HG02759 (cell line): ENCODE measurements around the gene PTPRQ.
A peak's percentile ranks its signal among the peaks of the same experiment; 100 is the strongest.
"Not testable (repeated sequence)": the region's sequence is repeated elsewhere in the genome, so short reads cannot be mapped to it uniquely, and the experiment has no call there.

ENCODE experiments used
- ATAC-seq: cut with Tn5 transposase; IDR thresholded peaks from one replicate; pipeline ENCODE4 v1.9.1; 2021; ENCODE audit warnings: mild to moderate bottlenecking, moderate library complexity; ENCODE audit not compliant: unreplicated experiment

Gene PTPRQ

DNA sequence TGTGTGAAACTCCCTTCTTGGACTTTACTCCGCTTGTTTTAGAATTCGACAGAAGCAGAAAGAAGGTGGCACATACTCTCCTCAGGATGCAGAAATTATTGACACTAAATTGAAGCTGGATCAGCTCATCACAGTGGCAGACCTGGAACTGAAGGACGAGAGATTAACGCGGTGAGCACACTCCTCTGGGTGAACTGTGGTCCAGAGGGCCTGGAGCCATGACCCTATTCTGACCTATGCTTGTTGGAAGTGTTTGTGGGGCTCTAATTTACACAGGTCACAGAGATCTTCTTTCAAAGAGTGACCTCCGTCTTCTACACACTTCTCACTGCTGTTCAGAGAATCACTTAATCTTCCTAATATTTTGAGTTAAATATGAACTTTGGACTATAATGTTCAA is 190.9 kb downstream of the PTPRQ start:
- ATAC-seq, result no peak

DNA sequence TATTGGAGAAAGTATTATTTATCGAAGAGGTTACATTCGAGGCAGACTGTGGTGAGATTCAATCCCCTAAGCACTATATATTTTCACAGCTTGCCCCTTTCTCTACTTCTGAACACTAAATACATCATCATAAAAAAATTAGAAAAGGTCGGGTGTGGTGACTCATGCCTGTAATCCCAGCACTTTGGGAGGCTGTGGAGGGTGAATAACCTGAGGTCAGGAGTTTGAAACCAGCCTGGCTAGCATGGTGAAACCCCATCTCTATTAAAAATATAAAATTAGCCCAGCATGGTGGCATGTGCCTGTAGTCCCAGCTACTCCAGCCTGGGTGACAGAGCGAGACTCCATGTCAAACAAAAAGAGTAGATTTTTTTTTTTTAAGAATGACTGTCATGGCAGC is 192.8 kb downstream of the PTPRQ start:
- no peak for ATAC-seq

DNA sequence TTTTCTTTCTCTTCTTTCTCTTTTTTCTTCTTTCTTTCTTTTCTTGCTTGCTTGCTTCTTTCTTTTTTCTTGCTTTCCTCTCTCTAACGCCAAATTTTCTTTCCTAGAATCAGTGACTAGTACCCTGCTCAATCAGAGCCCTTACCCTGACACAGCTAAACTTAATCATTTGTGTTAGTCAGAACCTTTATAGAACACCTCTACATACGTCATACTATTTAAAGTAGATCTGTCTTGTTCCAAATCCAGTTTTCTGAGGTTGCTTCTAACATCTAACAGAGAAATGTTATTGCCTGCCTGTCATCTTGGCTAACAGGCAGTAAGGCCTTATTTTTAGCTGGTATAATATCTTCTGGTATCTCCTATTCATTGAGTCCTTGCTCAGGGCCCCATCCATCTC is 197.9 kb downstream of the PTPRQ start:
- no peak for ATAC-seq

DNA sequence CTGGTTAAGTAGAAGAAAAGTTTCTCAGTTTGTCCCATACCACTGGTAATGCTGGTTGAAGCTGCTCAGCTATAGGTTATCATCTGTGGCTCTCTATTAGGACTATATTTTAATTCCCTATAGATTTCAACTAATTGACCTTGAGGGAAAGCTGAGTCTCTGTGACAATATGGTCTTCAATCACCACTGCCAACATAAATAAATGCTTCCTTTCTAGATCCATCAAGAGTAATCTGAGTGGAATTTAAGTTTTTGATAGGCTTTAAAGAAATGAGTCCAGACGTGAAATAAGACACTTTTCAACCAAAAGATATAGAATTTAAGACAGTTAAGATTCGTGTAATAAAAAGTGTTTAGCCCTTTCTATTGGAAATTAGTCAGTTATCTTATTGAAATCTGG is 199.9 kb downstream of the PTPRQ start:
- ATAC-seq, result no peak

DNA sequence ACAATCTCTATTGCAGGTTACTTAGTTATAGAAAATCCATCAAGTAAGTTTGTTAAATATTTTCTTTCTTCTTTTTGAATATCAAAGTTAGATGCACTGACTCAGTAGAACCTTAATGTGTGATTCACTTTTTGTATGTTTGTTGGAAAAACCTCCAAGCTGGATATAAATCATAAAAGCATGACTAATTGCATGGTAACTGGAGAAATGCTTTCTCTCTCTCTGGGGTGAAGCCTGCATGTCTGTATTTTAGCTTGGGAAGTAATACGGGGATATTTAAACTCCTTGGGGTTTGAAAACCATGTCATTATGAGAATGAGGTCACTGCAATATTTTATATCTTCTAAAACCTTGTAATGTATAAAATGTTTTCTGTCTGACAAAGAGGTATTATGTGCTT is 204.8 kb downstream of the PTPRQ start:
- no peak for ATAC-seq

DNA sequence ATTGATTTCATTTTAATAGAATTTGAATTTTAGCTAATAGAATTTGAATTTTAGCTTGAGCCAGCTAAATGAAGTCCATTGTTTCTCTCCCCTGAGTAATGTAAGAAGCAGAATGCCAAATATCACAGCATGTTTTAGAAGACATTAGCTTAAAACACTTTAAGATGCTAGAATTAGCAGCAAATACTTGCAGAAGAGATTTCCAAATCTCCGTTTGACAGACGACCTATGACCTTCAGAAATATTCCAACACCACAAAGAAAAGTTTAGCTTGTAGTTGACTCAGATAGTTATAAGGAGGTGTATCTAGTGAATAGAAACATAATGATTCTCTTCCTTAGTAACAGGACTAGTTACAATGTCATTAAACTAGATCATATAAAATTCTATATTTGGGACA is 211.7 kb downstream of the PTPRQ start:
- ATAC-seq, result no peak

DNA sequence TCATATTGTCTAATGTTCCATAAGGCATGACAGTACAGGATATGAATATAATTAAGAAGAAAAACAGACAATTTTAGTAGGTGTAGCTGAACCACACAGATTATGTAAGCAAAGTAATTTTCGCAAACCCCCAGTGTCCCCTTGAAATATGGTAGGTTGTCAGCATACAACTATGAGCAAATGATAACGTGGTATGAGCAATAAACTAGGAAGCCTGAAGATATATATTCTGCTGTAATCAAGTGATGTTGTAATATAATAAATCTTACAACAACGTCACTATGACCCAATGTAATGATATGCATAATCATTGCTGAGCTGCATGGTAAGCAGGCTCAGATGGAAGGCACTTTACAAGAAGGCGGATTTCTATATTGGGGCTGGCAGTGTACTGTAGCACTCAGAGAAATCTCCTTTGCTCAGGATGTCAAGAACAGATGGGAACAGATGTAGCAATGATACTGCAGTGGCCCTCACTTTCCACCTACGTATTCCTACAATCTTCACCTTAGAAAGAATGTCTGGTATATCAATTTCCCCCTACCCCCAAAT is 215.6 kb downstream of the PTPRQ start:
- no peak for ATAC-seq

DNA sequence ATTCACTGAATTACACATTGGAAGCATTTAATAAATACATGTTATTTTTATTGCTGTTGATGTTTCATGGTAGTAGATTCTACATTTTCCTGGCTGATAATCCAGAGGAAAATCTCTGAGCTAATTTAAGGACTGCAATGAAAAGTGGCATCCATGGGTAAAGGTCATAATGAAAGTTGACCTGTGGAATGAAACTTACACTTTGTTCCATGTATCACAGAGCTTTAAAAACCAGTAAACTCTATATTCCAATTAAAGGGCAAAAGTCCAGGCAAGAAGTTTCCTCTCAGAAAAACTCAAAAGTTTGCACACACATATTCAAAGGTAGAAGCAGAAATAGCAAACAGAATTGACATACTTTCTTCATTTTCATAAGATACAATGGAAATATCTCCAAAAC is 218.6 kb downstream of the PTPRQ start:
- no peak for ATAC-seq

DNA sequence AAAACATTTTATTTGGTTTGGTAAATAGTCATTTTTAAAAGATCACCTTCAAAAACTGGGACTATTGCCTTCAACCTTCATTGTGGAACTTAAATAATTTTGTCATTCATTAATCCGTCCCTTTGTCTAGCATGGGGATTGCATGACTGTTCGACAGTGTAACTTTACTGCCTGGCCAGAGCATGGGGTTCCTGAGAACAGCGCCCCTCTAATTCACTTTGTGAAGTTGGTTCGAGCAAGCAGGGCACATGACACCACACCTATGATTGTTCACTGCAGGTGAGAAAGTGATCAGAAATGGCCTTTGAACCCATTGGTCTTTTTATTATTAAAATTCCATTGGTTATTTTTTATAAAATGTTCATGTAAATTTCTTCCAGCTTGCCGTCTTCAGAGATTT is 226.2 kb downstream of the PTPRQ start:
- no peak for ATAC-seq

DNA sequence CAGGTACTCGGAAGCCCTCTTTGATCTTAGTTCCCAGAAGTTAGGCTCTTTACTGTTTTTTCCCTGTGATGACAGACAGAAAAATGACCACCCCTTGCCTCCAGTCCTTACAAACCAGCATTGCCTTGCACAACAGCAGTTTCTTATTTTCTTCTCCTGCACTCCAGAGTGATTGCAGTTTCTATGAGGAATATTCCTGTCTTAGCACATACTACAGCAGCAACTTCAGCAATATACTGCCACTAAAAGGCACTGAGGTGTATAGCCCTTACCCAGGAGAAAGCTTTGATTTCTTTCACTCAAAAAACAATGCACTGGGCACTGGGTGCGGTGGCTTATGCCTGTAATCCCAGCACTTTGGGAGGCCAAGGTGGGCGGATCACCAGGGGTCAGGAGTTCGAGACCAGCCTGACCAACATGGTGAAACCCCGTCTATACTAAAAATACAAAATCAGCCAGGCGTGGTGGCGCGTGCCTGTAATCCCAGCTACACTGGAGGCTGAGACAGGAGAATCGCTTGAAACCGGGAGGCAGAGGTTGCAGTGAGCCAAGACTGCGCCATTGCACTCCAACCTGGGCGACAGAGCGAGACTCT is 232.1 kb downstream of the PTPRQ start:
- not testable (repeated sequence) for ATAC-seq

DNA sequence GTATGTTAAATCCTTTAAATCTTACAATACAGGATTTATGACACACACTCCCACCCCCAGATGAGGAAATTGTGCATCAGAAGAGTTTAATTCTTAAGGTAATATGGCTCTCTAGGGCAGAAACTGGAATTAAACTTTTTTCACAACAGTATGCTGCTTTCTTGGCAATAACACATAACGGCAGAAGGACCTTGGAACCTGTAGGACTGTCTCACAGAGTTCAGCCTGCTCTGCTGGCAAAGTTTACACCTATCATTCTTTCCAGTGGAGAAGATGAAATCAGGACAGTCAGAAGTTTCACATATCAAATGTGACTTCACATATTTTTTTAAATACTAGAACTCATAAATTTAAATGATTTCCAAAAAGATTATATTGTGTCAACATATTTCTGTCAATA is 232.8 kb downstream of the PTPRQ start:
- no peak for ATAC-seq

DNA sequence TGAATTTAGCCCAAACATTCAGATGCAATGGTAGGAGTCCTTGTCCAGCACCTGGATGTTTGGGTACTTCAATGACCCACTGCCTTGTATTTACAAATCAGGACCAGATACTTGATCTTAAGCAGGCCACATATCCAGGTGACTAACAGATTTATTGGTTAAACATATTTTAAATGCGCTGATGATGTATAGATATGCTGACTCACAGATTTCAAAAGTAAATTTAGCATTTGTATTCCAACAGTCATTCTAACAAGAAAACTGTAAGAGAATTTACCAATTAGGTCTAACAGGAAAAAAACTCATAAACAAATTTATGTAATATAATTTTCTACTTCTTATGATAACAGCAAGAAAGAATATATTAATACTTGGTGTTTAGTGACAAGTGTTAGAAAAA is 234.0 kb downstream of the PTPRQ start:
- no peak for ATAC-seq

DNA sequence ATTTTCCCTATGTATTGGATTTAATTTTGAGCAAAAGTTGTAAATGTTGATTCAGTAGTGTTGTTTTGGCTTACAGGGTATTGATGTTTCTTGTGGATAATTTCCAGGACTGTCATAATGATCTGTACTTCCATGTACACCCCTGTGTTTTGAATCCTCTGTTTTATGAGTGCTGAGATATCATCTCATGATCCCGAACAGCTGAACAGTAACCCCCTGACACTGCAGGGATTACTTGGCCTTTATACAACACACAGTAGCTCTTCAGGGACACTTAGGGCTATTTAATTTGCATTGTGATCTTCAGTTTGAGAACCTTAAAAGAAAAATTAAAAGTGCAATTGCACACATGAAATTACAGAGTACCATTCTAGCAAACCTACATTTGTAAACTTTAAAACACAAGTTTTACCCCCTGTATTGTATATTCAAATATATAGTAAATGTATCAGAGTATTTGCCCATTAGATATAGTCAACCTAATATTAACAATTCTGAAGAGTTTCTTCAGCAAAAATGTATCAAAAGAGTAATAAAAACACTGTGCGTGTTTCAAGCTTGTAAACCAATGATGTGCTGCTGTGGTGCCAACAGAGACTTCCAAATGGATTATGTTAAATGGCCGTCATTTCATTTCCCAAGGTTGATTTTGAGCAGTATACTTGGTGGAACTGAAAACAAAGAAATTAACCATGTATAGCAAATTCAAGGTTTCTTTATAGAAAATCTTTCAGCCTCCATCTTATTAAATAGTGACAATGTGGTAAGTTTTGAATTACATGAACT is 235.5 kb downstream of the PTPRQ start:
- ATAC-seq, result no peak

DNA sequence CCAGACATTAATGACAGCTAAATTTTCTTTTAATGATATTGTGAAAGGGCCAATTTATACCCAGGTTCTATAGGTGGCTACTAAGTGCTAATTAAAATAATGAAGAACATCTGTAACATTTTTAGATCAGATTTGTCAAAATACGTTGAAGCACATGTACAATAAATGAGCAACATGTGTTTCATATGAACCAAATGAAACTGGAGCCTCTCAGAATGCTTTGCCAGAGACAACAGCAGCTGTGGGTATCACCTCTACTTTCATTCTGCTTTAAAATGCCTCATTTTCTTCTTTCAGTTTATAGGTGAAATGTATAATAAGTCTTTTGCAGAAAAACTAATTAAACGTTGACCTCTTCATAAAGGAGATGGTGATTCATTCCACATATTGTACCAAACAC is 237.3 kb downstream of the PTPRQ start:
- peak; percentile 65 for ATAC-seq

DNA sequence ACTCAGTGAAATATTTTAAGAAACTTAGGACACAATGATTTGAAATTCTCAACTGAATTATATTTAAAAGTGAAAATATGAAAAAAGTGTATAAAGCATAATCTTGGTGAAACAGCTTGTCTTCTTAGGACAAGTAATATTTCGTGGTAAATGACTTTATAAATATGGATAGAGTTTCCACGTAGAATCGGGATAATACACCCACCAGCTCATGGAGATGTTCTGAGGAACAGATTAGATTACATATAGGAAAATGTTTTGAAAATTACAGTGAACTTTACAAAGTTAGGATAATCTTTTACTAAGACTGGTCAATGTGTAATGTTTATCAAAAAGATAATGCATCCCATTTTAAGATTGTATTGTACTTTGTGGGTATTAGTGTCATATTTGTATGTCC is 237.8 kb downstream of the PTPRQ start:
- no peak for ATAC-seq

DNA sequence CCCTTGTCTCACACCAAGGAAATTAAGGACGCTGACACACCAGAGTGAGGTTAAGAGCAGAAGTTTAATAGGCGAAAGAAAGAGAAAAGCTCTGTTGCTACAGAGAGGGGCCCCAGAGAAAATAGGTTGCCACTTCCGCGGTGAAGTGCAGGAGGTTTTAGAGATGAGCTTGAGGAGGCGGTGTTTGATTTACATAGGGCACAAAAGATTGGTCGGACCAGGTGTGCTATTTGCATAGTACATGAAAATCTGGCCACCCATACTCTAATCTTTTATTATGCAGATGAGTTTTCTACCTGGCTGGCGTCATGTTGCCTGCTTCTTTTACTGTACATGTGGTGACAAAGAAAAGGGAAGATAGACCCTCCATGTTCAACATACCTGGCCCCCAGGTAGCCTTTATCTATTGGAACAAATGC is 240.1 kb downstream of the PTPRQ start:
- no peak for ATAC-seq

DNA sequence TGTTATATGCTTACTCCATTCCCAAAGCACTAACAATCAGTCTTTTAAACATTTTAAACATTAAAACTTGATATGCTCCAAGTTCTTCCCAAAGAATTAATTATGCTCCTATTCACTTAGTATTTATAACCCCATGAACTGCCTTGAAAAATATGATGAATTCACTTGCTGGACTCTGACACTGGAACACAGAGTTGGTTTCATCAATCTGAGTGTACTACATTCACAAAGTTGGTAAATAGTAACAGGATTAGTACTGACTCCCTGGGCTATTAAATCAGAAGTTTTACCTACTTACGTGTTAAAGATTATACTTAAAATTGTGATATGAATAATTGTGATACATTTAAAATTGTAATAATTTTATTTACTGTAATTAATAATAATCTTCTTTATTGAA is 246.1 kb downstream of the PTPRQ start:
- ATAC-seq, result no peak

DNA sequence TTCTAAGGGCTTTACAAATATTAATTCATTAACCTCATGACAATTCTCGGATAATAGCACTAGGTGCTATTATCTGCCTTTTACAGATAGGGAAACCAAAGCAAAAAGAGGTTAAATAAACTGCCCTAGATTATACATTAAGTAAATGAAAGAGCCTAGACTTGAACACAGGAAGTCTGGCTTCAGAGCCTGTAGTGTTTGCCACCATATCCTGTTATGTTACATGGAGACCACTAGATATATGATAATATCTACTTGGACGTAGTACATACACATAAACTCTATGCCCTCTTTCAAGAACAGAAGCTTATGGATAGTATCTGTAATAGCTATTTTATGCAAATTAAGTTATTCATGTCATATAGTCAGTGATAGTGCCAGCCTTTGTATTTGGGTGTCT is 246.5 kb downstream of the PTPRQ start:
- no peak for ATAC-seq

DNA sequence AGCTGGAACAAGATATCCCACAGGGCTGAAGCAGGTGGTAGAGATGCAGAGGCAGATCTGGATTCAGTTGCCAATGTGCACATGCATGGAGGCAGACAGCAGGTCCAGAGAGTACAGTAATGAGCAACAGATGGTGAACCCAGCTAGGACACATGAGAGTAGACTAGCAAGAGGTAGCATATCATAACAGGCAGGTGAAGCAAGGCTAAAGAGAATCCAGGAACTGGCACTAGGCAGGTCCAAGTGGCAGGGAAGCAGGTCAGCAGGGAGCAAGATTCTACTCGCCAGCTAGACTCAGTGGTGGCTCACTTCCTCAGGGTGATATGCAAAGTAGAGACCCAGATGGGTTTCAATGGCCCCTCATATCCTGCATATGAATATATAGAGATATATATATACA is 248.1 kb downstream of the PTPRQ start:
- peak; percentile 63 for ATAC-seq

DNA sequence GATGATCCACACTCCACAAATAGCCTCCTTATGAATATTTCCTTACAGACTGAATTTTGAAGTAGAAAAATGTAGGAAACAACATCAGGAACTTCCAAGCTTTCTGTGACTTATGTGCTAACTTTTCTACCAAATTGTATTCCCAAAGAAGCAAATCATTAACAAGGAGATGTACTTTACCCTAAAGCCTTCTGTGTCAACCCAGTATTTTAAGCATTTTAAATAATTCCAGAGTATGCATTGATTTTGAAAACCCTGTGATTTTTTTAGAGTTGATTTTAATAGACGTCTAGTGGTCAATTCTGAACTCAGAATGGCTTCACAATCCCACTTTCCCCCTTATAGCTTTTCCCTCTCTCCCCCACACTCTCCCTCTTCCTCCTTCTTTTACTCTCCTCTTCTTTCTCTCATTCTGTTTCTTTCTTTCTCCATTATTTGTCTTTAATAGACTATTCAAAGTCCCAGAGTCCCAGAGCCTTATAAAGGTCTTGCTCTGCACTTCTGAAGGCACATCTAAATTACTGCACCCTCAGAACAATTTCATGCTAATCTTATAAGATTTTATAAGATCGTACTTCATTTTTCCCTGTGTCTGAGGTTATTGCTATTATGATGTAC is 253.3 kb downstream of the PTPRQ start:
- no peak for ATAC-seq

DNA sequence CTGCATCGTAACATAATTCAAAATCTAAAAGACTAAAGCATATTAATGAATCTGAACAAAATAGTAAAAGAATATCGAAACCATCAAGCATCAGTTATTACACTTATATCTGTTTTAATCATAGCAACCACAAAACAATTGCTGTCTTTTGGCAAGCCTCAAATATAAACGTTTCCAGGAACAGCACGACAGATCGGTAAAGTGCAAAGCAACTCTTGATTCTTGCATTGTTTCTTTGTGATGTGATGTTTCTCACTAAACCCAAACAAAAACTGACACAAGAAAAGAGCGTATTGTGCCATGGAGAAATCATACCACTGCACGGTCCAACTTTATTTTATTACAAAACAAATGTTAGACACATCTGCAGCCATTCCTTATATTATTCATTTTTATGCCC is 254.2 kb downstream of the PTPRQ start:
- no peak for ATAC-seq
